ENCODE measurements around the gene DENND4A.

DNA sequence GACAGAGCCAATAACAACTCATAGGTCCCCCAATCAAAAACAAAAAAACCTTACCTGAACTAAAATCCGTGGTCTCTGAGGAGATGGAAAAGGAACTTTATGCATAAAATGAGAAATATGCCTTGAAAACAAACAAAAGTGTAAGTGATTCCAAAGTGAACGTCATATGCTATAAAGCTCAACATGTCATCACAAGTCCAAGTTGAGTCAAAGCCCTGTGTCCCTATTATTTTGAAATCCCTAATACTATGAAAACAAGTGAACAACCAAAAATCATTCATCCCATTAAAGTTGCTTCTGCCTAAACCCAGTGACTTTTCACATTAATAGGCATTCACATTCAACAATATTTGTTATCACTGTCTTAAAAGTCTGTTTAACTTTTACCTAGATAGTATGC is 59.4 kb downstream of the DENND4A start:
- TF ChIP-seq, protein P1, sequence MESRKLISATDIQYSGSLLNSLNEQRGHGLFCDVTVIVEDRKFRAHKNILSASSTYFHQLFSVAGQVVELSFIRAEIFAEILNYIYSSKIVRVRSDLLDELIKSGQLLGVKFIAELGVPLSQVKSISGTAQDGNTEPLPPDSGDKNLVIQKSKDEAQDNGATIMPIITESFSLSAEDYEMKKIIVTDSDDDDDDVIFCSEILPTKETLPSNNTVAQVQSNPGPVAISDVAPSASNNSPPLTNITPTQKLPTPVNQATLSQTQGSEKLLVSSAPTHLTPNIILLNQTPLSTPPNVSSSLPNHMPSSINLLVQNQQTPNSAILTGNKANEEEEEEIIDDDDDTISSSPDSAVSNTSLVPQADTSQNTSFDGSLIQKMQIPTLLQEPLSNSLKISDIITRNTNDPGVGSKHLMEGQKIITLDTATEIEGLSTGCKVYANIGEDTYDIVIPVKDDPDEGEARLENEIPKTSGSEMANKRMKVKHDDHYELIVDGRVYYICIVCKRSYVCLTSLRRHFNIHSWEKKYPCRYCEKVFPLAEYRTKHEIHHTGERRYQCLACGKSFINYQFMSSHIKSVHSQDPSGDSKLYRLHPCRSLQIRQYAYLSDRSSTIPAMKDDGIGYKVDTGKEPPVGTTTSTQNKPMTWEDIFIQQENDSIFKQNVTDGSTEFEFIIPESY (CRISPR knock-in tag; IDR thresholded peaks at IDR 0.05) = no peak
- TF ChIP-seq SMC3 (conservative IDR thresholded peaks at IDR 0.05; ENCODE audit: insufficient read depth, low read depth, low read length) (no peak), GABPA (tag; conservative IDR thresholded peaks at IDR 0.05; ENCODE audit: low read depth) (no peak), POLR2AphosphoS5 (IDR thresholded peaks at IDR 0.05; ENCODE audit: control insufficient read depth, insufficient read depth, low read depth, low read length) (no peak), SP1 (CRISPR knock-in tag; IDR thresholded peaks at IDR 0.05) (no peak), EZH2 (IDR thresholded peaks at IDR 0.05; ENCODE audit: borderline replicate concordance, low read depth, low read length) (no peak), JUN (IDR thresholded peaks at IDR 0.05; ENCODE audit: borderline replicate concordance, low read depth, low read length) (no peak), JUN (CRISPR knock-in tag; IDR thresholded peaks at IDR 0.05; ENCODE audit: borderline replicate concordance) (no peak), ZNF707 (CRISPR knock-in tag; conservative IDR thresholded peaks at IDR 0.05) (no peak), ZNF589 (CRISPR knock-in tag; IDR thresholded peaks at IDR 0.05; ENCODE audit: low read depth) (no peak), CEBPB (tag; IDR thresholded peaks at IDR 0.05) (no peak), TEAD4 (IDR thresholded peaks at IDR 0.05; ENCODE audit: low read length) (no peak), TEAD4 (CRISPR knock-in tag; IDR thresholded peaks at IDR 0.05; ENCODE audit: borderline replicate concordance) (no peak)
- TF ChIP-seq, protein P2, sequence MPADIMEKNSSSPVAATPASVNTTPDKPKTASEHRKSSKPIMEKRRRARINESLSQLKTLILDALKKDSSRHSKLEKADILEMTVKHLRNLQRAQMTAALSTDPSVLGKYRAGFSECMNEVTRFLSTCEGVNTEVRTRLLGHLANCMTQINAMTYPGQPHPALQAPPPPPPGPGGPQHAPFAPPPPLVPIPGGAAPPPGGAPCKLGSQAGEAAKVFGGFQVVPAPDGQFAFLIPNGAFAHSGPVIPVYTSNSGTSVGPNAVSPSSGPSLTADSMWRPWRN (IDR thresholded peaks at IDR 0.05; ENCODE audit: low read depth) = no peak
- TF ChIP-seq, protein P3, sequence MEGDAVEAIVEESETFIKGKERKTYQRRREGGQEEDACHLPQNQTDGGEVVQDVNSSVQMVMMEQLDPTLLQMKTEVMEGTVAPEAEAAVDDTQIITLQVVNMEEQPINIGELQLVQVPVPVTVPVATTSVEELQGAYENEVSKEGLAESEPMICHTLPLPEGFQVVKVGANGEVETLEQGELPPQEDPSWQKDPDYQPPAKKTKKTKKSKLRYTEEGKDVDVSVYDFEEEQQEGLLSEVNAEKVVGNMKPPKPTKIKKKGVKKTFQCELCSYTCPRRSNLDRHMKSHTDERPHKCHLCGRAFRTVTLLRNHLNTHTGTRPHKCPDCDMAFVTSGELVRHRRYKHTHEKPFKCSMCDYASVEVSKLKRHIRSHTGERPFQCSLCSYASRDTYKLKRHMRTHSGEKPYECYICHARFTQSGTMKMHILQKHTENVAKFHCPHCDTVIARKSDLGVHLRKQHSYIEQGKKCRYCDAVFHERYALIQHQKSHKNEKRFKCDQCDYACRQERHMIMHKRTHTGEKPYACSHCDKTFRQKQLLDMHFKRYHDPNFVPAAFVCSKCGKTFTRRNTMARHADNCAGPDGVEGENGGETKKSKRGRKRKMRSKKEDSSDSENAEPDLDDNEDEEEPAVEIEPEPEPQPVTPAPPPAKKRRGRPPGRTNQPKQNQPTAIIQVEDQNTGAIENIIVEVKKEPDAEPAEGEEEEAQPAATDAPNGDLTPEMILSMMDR (IDR thresholded peaks at IDR 0.05 in 2 of 3, conservative IDR thresholded peaks at IDR 0.05 in 1 of 3; ENCODE audit: insufficient read depth in 2 of 3, low read depth in 1 of 3, low read length in 3 of 3) = no peak
- TF ChIP-seq, protein P4, sequence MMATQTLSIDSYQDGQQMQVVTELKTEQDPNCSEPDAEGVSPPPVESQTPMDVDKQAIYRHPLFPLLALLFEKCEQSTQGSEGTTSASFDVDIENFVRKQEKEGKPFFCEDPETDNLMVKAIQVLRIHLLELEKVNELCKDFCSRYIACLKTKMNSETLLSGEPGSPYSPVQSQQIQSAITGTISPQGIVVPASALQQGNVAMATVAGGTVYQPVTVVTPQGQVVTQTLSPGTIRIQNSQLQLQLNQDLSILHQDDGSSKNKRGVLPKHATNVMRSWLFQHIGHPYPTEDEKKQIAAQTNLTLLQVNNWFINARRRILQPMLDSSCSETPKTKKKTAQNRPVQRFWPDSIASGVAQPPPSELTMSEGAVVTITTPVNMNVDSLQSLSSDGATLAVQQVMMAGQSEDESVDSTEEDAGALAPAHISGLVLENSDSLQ (IDR thresholded peaks at IDR 0.05) = no peak
